H1 (cell line): ENCODE measurements around the gene OR11H6. TPM values are rescaled to one million over a fixed set of nuclear protein-coding genes. Genes with fewer than 3 reads are reported as not detected.

ENCODE experiments used
- BCL11A ChIP-seq, 2 experiments: IDR thresholded peaks; one replicate each; pipeline ENCODE4 v1.6.1; 2011; ENCODE audit warnings: low read depth in 2 of 2, low read length in 2 of 2, mild to moderate bottlenecking in 2 of 2
- CEBPB ChIP-seq: IDR thresholded peaks from 2 replicates; pipeline ENCODE4 v1.6.1; 2012; ENCODE audit warnings: low read depth, low read length
- HDAC2 ChIP-seq, 2 experiments: fragments of 300-600 bp in 1 of 2; sonication (generic) in 1 of 2; IDR thresholded peaks; 2 replicates each; pipeline ENCODE4 v1.6.1; 2011 to 2012; ENCODE audit warnings: low read depth in 2 of 2, low read length in 2 of 2, mild to moderate bottlenecking in 2 of 2, moderate library complexity in 2 of 2, borderline replicate concordance in 1 of 2, inconsistent platforms in 1 of 2
- TEAD4 ChIP-seq: IDR thresholded peaks from 2 replicates; pipeline ENCODE4 v1.6.1; 2012; ENCODE audit warnings: low read depth, low read length, inconsistent platforms, mixed read lengths
- polyA plus RNA-seq, 7 experiments: library from polyadenylated mRNA; depleted of rRNA in 3 of 7; stranded (reverse) in 5 of 7; unstranded in 2 of 7; fragments of >200 nt in 5 of 7; fragments of 200-250 nt in 2 of 7; gene quantifications; 1 replicate in 5 of 7; 2 replicates in 1 of 7; 4 replicates in 1 of 7; pipeline versions ENCODE4 v1.2.1 to v1.2.3, GENCODE V29; 2011 to 2013; ENCODE audit warnings: missing spikeins in 2 of 7, mixed read lengths in 2 of 7
- total RNA-seq: library from RNA; stranded (reverse); fragmentation: NEBNext Ultra II Directional; extraction: Animal tissue kit (Norgen Biotek cat#: 25700); gene quantifications from 2 replicates; pipeline ENCODE4 v1.2.1, GENCODE V29; 2021
- TF ChIP-seq, protein P1 (sequence below): fragments of 300-600 bp; sonication (generic); IDR thresholded peaks from 2 replicates; pipeline ENCODE4 v1.7.1; 2012; ENCODE audit warnings: low read length, moderate library complexity, mild to moderate bottlenecking, inconsistent platforms; ENCODE audit not compliant: insufficient replicate concordance

OR11H6 gene
- total and polyA plus RNA-seq, 2 of the 8 experiments (the other 6 are each of a cell fraction or from before 2014, with no cell fraction given): not detected

DNA sequence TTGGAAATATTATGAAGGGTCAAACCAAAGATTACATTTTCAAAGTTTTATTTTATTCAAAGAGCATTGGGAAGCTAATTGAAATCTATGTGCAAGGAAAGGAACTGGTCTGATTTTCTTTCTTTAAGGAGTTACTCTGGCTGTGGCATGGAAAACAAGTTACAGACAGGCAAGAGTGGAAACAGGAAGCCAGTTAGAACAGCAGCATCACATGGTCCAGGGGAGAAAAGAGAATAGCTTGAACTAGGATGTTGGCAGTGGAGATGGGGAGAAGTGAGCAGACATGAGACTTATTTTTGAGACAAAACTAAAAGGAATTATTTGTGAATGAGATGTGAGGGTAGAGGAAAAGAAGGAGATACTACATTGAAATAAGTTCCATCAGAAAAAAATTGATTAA lies 29.4 kb upstream of the OR11H6 start (continued):
- TF ChIP-seq, protein P1, sequence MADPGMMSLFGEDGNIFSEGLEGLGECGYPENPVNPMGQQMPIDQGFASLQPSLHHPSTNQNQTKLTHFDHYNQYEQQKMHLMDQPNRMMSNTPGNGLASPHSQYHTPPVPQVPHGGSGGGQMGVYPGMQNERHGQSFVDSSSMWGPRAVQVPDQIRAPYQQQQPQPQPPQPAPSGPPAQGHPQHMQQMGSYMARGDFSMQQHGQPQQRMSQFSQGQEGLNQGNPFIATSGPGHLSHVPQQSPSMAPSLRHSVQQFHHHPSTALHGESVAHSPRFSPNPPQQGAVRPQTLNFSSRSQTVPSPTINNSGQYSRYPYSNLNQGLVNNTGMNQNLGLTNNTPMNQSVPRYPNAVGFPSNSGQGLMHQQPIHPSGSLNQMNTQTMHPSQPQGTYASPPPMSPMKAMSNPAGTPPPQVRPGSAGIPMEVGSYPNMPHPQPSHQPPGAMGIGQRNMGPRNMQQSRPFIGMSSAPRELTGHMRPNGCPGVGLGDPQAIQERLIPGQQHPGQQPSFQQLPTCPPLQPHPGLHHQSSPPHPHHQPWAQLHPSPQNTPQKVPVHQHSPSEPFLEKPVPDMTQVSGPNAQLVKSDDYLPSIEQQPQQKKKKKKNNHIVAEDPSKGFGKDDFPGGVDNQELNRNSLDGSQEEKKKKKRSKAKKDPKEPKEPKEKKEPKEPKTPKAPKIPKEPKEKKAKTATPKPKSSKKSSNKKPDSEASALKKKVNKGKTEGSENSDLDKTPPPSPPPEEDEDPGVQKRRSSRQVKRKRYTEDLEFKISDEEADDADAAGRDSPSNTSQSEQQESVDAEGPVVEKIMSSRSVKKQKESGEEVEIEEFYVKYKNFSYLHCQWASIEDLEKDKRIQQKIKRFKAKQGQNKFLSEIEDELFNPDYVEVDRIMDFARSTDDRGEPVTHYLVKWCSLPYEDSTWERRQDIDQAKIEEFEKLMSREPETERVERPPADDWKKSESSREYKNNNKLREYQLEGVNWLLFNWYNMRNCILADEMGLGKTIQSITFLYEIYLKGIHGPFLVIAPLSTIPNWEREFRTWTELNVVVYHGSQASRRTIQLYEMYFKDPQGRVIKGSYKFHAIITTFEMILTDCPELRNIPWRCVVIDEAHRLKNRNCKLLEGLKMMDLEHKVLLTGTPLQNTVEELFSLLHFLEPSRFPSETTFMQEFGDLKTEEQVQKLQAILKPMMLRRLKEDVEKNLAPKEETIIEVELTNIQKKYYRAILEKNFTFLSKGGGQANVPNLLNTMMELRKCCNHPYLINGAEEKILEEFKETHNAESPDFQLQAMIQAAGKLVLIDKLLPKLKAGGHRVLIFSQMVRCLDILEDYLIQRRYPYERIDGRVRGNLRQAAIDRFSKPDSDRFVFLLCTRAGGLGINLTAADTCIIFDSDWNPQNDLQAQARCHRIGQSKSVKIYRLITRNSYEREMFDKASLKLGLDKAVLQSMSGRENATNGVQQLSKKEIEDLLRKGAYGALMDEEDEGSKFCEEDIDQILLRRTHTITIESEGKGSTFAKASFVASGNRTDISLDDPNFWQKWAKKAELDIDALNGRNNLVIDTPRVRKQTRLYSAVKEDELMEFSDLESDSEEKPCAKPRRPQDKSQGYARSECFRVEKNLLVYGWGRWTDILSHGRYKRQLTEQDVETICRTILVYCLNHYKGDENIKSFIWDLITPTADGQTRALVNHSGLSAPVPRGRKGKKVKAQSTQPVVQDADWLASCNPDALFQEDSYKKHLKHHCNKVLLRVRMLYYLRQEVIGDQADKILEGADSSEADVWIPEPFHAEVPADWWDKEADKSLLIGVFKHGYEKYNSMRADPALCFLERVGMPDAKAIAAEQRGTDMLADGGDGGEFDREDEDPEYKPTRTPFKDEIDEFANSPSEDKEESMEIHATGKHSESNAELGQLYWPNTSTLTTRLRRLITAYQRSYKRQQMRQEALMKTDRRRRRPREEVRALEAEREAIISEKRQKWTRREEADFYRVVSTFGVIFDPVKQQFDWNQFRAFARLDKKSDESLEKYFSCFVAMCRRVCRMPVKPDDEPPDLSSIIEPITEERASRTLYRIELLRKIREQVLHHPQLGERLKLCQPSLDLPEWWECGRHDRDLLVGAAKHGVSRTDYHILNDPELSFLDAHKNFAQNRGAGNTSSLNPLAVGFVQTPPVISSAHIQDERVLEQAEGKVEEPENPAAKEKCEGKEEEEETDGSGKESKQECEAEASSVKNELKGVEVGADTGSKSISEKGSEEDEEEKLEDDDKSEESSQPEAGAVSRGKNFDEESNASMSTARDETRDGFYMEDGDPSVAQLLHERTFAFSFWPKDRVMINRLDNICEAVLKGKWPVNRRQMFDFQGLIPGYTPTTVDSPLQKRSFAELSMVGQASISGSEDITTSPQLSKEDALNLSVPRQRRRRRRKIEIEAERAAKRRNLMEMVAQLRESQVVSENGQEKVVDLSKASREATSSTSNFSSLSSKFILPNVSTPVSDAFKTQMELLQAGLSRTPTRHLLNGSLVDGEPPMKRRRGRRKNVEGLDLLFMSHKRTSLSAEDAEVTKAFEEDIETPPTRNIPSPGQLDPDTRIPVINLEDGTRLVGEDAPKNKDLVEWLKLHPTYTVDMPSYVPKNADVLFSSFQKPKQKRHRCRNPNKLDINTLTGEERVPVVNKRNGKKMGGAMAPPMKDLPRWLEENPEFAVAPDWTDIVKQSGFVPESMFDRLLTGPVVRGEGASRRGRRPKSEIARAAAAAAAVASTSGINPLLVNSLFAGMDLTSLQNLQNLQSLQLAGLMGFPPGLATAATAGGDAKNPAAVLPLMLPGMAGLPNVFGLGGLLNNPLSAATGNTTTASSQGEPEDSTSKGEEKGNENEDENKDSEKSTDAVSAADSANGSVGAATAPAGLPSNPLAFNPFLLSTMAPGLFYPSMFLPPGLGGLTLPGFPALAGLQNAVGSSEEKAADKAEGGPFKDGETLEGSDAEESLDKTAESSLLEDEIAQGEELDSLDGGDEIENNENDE: no peak
- TF ChIP-seq BCL11A (IDR thresholded peaks at IDR 0.05; ENCODE audit: low read depth in 2 of 2, low read length in 2 of 2): no peak
- no peak for TF ChIP-seq HDAC2 (IDR thresholded peaks at IDR 0.05; ENCODE audit: borderline replicate concordance in 1 of 2, low read depth in 2 of 2, low read length in 2 of 2)
- no peak for TF ChIP-seq TEAD4
- no peak for TF ChIP-seq CEBPB
